AG04450 (cell line): ENCODE data around the gene ASB7. TPM values are rescaled to one million over a fixed set of nuclear protein-coding genes. Genes with fewer than 3 reads are reported as not detected.

ENCODE experiments used
- CTCF ChIA-PET: fragments of 300-600, 350-600 bp; formaldehyde crosslinking; extraction: SDS; loops from one replicate; lab custom pipeline; 2022; ENCODE audit warnings: antibody characterized with exemption, inconsistent platforms; lab: Charles Lee
- POLR2A ChIA-PET: fragments of 350-600 bp; formaldehyde crosslinking; extraction: SDS; loops from one replicate; lab custom pipeline; 2021; ENCODE audit warnings: antibody characterized with exemption, inconsistent platforms; lab: Yijun Ruan, JAX
- DNase-seq: peaks from one replicate; pipeline ENCODE4 v3.0.0-alpha.2; 2011; ENCODE audit warnings: low read depth, low spot score
- H3K27ac ChIP-seq: one replicate; pipeline ENCODE4 v1.5.1; 2012; ENCODE audit warnings: low read depth, low read length, control low read depth
- H3K27me3 ChIP-seq: one replicate; pipeline ENCODE4 v1.6.0; 2012; ENCODE audit warnings: low read length; ENCODE audit not compliant: control insufficient read depth, insufficient read depth
- H3K4me3 ChIP-seq: 2 replicates; pipeline ENCODE4 v1.5.1; 2011; ENCODE audit warnings: mild to moderate bottlenecking, low read depth, low read length, control low read depth
- H3K9me3 ChIP-seq: 2 replicates; pipeline ENCODE4 v1.5.1; 2012; ENCODE audit warnings: low read length; ENCODE audit not compliant: control insufficient read depth, insufficient read depth
- CTCF ChIP-seq: IDR thresholded peaks from 2 replicates; pipeline ENCODE4 v1.5.1; 2011; ENCODE audit warnings: low read depth, low read length, control low read depth, inconsistent platforms
- polyA plus RNA-seq: library from polyadenylated mRNA; depleted of rRNA; stranded (reverse); fragments of >200 nt; gene quantifications from 2 replicates; pipeline ENCODE4 v1.2.3, GENCODE V29; 2011

ASB7 gene
- polyA plus RNA-seq, 1 experiment = 13.4 TPM

GRCh38 chr15:100593431-100593830 is 9.0 kb upstream of the ASB7 start:
- no peak overlapping the region for H3K4me3 ChIP-seq
- TF ChIP-seq CTCF = no peak
- H3K27ac ChIP-seq = no peak overlapping the region
- ChIA-PET POLR2A (no interaction called here), CTCF (interaction anchor here (0.6 to 1.5 kb wide), 3 partner anchors 30 to 1048 kb away, joined by 3 read pairs; no protein-coding TSS in a partner anchor)
- no peaks in the 10 kb centered on the region for H3K27me3 ChIP-seq
- no peaks in the 10 kb centered on the region for H3K9me3 ChIP-seq
- DNase-seq = no peak

GRCh38 chr15:100595964-100596363 is 6.4 kb upstream of the ASB7 start:
- ChIA-PET CTCF (no interaction called here), POLR2A (no interaction called here)
- no peak overlapping the region for H3K4me3 ChIP-seq
- no peak overlapping the region for H3K27ac ChIP-seq
- TF ChIP-seq CTCF = no peak
- DNase-seq = no peak
- H3K27me3 ChIP-seq = no peaks in the 10 kb centered on the region
- no peaks in the 10 kb centered on the region for H3K9me3 ChIP-seq

GRCh38 chr15:100596792-100597191 is 5.6 kb upstream of the ASB7 start:
- CTCF ChIA-PET = interaction anchor here (0.8 to 2.9 kb wide), 2 partner anchors 25 to 247 kb away, joined by 3 to 12 read pairs; no protein-coding TSS in a partner anchor
- POLR2A ChIA-PET = no interaction called here
- Histone ChIP-seq H3K4me3 (no peak overlapping the region), H3K27ac (no peak overlapping the region), H3K27me3 (no peaks in the 10 kb centered on the region), H3K9me3 (no peaks in the 10 kb centered on the region; the same call in 1 of the 2 replicates)
- no peak for DNase-seq
- TF ChIP-seq CTCF = no peak

- no peak for DNase-seq
- H3K27ac ChIP-seq = no peak overlapping the region
- CTCF ChIA-PET = interaction anchor here (2.9 kb wide), 1 partner anchor 248 kb away, joined by 12 read pairs; no protein-coding TSS in a partner anchor
- POLR2A ChIA-PET = no interaction called here
- H3K4me3 ChIP-seq = no peak overlapping the region
- peaks cover 4% of the 10 kb centered on the region; the same call in 1 of the 2 replicates for H3K9me3 ChIP-seq
- no peaks in the 10 kb centered on the region for H3K27me3 ChIP-seq
- no peak for TF ChIP-seq CTCF
These were observed 4.5 kb upstream of the ASB7 start for GRCh38 chr15:100597862-100598261.

GRCh38 chr15:100598655-100599054 is 3.7 kb upstream of the ASB7 start:
- POLR2A ChIA-PET = no interaction called here
- H3K9me3 ChIP-seq = peaks cover 4% of the 10 kb centered on the region; the same call in 1 of the 2 replicates
- no peak for TF ChIP-seq CTCF
- CTCF ChIA-PET = interaction anchor here (0.9 to 2.9 kb wide), 2 partner anchors 248 to 409 kb away, joined by 4 to 12 read pairs; no protein-coding TSS in a partner anchor
- no peak overlapping the region for H3K27ac ChIP-seq
- no peak for DNase-seq
- no peaks in the 10 kb centered on the region for H3K27me3 ChIP-seq
- no peak overlapping the region for H3K4me3 ChIP-seq
